ENCODE measurements around the gene RHEBL1.

- TF ChIP-seq REST (IDR thresholded peaks at IDR 0.05; ENCODE audit: insufficient read depth in 1 of 2, low read depth in 2 of 2, low read length in 2 of 2) (no peak), FOXP2 (optimal IDR thresholded peaks at IDR 0.05; ENCODE audit: borderline replicate concordance, extremely low read depth, extremely low read length, insufficient read depth) (no peak), POLR2AphosphoS5 (IDR thresholded peaks at IDR 0.05; ENCODE audit: low read depth, low read length) (no peak), SIN3A (IDR thresholded peaks at IDR 0.05; ENCODE audit: borderline replicate concordance, insufficient read depth, low read length) (no peak)
Measured at GRCh38 chr12:49094975-49095365, 25.2 kb upstream of the RHEBL1 start.

Measured in PFSK-1 (cell line).